GM18858 (cell line): ENCODE results near the gene ANKRD11.
"Not testable (repeated sequence)": the region's sequence is repeated elsewhere in the genome, so short reads cannot be mapped to it uniquely, and the experiment has no call there.

Experiments
- ATAC-seq: cut with Tn5 transposase; IDR thresholded peaks from one replicate; pipeline ENCODE4 v1.9.1; 2021; ENCODE audit not compliant: unreplicated experiment

ANKRD11 gene

DNA sequence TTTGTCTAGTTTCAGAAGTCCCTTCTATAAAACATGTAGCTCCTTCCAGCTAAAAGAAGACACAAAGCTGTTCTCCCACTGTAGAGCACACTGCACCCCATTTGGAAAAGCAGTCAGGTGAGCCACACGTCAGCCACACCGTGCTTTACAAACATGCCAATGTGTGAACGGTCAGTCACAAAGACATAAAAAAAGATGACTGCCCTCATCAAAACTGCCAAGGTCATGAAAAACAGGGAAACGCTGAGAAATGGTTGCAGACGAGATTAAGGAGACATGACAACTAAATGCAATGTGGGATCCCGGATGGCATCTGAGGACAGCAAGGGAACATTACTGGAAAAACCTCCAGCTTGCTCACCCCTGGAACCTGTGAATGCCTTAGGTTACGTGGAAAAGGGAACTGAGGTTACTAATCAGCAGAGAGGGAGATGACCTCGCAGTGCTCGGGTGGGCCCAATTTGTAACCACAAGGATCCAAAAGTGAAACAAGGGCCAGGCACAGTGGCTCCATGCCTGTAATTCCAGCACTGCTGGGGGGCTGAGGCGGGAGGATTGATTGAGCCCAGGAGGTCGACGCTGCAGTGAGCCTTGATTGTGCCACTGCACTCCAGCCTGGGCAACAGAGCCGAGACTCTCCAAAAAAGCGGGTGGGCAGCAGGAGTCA is 8.1 kb downstream of the ANKRD11 start:
- no peak for ATAC-seq

DNA sequence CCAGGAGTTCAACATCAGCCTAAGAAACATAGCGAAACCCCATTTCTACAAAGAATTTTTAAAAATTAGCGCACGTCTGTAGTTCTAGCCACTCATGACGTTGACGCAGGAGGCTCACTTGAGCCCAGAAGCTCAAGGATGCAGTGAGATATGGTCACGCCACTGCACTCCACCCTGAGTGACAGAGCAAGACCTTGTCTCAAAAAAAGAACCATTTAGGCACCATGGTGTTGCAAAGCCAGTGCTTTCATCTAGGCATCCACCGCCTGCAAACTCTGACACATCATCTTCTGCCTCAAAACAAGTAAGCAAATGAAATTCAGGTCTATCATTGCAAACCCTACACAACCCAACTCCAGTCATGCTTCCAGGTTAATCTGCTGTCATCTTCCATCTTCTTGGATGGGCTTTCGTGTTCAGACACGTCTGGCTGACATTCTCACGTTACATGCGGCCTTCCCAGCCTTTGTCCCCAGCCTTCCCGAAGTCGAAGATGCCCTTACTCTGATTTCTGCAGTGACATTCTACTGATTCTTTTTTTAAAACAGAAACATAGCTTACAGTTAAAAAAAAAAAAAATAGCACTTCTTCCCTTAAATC is 8.9 kb downstream of the ANKRD11 start:
- no peak for ATAC-seq

DNA sequence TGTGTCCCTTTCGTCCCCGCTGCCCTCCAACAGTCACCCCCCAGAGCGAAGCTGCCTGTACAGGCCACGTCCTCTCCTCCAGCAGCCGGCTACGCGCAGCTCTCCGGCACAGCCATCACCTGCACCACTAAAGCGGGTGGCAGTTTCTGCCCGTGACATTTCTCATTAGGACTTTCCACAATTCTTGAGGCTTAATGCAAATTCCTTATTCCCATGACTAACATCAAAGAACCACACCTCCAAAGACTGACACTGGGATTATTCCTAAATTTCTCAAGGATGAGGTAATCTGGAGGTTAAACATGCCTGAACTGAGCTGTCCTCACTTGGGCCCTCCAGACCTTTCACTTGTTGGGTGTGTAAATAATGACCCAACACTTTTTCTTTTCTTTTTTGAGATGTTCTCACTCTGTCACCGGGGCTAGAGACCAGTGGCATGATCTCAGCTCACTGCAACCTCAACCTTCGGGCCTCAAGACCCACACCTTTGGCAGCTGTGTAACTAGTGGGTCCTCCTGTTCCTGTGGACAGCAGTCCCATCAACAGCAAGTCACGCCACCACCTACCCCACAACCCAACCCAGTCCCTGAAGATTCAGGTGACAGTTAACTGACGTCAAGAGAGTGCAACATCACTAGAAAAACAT is 11.7 kb downstream of the ANKRD11 start:
- ATAC-seq = no peak

DNA sequence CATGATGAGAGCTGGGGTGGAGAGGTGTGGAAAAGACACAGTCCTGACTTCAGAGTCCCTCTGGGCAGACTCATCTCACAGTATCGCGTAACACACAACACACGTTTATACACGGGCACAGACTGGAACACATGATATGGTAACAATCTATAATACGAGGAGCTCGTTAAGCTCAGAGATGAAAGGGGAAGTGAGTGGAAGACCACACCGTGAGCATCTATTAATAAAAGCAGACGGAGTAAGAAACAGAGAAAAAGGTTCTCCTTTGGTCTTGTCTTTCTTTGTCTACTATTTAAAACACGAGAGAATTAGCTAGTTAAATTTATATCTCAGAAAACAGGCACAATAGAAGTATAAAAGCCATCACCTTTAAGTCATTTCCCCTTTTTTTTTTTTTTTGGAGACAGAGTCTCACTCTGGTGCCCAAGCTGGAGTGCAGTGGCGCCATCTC is 13.5 kb downstream of the ANKRD11 start:
- ATAC-seq = peak; percentile 54

DNA sequence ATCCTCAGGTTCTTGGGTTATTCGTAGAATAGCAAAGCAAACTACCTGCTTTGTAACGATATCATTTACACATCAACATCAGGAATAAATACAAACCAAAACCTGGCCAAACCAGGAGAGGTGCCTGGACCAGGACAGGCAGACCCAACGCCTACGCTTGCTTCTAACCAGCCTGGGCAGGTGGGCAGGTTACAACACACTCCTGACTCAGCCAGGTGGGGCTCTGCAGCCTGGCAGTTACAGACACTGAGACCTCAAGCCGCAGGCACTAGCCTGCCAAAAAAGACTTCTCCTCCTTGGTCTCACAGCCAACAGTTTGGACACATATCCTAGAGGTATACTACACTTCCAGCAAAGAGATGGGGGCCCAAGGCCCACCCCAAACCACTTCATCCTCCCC is 14.0 kb downstream of the ANKRD11 start:
- ATAC-seq = peak; percentile 6

DNA sequence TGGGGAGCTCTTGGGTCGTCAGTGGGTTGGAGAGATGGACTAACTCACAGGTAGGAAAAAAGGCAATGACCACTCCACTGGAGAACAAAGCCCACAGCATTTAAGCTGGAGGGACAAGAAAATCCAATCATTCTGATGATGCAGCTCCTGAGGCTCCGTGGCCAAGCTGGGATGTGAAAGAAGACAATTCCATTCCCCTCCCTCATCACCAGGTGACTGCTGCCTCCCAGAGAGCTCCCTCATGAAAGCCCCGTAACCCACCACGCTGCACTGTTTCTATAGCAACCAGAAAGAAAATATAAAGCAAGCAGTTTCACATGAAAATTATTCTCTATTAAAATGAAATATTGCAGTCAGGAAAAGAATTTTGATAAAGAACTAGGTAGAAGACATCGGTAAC is 15.2 kb downstream of the ANKRD11 start:
- no peak for ATAC-seq

DNA sequence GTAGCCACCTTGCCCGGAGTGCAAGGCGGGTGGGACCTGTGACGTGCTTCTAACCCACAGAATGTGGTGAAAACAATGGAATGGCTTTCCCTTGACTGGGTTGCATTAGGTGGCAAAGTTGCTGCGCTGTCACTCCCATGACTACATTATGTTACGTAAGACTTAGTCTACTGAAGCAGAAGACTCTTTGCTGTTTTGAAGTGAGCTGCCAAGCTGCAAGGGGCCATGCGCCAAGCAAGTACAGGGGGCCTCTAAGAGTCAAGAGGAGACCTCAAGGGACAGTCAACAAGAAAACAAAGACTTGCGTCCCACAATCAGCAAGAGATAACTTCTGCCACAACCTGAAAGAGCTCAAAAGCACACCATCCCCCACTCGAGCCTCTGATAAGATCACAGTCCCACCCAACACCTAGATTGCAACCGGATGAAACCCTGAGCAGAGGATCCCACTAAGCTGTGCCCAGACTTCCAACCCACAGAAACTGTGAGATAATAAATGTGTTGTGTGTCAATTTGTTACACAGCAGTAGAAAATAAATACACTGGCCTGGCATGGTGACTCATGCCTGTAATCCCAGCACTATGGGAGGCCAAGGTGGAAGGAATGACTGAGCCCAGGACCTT is 16.5 kb downstream of the ANKRD11 start:
- ATAC-seq = no peak

DNA sequence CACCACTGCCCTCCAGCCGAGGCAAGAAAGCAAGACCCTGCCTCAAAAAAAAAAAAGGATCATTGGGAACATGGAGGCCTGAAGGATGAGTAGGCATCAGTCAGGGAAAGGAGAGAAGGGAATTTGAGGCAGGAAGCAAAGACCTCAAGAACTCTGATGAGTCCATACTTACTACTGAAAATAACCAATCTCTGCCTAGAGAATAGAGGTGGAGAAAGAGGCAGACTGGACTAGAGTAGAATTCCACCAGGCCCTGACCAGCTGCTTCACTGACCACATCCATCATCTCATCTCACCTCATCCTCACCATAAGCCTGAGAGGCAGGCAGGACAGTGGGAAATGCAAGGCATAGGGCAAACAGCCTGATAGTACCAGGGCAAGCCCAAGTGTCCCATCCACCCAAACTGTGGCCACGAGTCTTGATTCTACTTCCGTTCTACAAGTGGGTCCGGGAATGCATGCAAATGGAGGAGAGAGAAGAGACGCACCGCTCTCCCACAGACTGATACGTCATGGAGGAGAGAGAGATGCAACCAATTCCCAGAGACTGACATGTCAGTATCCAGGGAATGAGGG is 17.1 kb downstream of the ANKRD11 start:
- ATAC-seq = no peak

DNA sequence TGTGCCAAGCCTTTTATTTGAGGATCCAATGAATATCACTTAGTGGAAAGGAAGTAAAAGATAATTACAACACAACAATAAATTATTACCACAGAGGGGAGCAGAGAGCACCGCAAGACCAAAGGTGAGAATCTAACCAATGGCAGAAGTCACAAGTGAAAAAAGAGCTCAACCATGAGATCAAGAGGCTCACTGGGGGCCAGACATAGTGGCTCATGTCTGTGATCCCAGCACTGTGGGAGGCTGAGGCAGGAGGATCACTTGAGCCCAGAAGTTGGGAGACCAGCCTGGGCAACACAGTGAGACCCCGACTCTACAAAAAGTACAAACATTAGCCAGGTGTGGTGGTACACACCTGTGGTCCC is 17.7 kb downstream of the ANKRD11 start:
- no peak for ATAC-seq

DNA sequence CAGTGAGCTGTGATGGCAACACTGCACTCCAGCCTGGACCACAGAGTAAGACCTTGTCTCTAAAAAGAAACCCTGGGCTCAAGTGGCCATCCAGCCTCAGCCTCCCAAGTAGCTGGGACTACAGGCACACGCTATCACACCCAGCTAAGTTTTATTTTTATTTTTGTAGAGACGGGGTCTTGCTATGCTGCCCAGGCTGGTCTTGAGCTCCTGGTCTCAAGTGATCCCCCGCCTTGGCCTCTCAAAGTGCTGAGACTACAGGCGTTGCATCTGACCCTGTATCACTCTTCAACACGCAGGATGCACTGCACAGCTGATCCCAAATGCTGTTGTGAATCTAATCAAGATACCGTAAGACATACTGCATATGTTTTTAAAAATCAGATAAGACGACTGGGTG is 23.0 kb downstream of the ANKRD11 start:
- no peak for ATAC-seq

DNA sequence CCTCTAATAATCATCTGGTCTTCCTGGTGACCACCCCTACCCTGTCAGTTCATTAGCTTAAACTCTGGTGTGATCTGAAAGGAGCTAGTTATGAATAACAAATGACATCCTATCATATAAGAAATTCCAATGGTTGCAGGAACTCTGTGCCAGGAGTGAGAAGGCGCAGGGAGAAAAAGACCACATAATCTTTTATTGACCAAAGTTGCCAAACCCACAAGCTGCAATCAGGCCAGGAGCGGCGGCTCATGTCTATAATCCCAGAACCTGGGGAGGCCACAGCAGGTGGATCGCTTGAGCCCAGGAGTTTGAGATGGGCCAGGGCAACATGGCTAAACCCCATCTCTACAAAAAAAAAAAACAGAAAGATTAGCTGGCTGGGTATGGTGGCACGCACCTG is 23.4 kb downstream of the ANKRD11 start:
- ATAC-seq = no peak

DNA sequence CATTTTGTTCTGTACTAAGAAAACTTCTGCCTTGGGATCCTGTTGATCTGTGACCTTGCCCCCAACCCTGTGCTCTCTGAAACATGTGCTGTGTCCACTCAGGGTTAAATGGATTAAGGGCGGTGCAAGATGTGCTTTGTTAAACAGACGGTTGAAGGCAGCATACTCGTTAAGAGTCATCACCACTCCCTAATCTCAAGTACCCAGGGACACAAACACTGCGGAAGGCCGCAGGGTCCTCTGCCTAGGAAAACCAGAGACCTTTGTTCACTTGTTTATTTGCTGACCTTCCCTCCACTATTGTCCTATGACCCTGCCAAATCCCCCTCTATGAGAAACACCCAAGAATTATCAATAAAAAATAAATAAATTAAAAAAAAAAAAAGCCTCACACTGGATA is 27.0 kb downstream of the ANKRD11 start:
- ATAC-seq = not testable (repeated sequence)

DNA sequence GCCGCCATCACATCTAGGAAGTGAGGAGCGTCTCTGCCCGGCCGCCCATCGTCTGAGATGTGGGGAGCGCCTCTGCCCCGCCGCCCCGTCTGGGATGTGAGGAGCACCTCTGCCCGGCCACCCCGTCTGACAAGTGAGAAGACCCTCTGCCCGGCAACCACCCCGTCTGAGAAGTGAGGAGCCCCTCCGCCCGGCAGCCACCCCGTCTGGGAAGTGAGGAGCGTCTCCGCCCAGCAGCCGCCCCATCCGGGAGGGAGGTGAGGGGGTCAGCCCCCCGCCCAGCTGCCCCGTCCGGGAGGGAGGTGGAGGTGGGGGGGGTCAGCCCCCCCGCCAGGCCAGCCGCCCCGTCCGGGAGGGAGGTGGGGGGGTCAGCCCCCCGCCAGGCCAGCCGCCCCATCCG is 27.7 kb downstream of the ANKRD11 start:
- ATAC-seq = not testable (repeated sequence)

DNA sequence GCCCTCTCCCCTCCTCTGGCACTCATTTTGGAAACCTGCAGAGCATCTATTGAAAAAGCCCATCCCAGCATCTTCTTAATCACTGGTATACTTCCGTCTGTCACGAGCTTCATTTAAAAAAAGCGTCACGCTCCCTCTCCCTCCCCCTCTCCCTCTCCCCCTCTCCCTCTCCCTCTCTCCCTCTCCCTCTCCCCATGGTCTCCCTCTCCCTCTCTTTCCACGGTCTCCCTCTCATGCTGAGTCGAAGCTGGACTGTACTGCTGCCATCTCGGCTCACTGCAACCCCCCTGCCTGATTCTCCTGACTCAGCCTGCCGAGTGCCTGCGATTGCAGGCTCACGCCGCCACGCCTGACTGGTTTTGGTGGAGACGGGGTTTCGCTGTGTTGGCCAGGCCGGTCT is 28.5 kb downstream of the ANKRD11 start:
- ATAC-seq = not testable (repeated sequence)

DNA sequence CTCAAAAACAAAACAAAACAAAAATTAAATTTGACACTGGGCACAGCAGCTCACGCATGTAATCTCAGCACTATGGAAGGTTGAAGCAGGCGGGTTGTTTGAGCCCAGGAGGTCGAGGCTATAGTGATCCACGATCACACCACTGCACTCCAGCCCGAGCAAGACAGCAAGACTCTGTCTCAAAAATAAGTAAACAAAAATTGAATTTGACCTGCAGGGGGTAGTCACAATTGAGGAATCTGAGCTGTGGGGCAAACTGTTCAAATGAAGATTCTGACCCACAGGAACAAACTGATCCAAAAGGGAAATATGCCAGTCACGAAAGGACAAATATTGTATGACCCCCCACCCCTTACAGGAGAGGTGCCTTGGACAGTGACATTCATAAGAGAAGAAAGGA is 29.8 kb downstream of the ANKRD11 start:
- no peak for ATAC-seq

DNA sequence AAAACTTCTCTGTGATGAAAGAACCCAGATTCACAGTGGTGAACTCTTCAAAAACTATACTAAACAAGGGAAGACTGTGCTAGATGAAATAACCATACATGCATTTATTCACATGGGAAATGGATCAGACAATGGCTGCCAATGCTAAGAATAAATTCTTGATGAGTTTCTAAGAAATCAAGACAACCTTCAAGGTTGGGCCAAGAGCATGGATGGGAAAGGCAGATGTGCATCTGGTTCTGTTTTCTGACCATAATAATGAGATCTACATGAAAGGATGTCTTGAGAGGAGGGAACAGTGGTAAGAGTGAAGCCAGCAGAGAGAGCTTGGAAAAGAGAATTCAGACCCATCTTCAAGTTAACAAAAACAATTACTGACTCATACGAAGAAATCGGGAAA is 31.4 kb downstream of the ANKRD11 start:
- ATAC-seq = no peak

DNA sequence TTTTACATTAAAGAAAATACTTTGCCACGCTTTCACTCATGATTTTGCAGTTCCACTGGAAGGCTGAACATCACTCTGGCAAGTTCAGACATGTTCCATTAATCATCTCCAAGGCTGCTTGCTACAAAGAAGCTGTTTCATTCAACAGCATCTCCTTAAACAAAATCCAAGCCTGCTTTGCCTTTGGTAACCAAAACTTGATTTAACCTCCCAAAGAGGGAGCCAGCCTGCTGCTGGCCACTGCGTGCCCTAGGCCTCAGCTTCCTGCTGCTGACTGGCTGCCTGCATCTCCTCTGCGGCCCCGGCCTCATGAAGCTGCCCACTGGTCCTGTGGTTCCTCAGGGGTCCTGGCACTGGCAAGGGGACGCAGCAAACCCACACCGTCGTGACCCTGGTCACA is 31.8 kb downstream of the ANKRD11 start:
- ATAC-seq = no peak

DNA sequence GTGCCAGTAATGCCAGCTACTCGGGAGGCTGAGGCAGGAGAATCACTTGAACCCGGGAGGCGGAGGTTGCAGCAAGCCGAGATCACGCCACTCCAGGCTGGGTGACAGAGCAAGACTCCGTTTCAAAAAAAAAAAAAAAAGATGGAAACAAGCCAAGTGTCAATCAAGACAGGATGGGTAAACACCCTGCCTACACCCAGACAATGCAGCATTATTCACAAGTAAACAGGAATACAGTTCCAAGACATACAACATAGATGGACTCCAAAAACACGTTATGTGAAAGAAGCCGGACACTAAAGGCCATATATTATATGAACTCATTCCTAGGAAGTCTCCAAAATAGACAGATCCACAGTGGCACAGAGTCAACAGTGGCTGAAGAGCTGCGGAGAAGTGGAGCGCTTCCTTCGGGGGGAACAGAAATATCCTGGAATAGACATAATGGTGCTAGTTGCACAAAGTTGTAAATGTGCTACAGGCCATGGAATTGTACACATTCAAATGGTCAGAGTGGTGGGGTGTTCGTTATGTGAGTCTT is 33.9 kb downstream of the ANKRD11 start:
- ATAC-seq = no peak

DNA sequence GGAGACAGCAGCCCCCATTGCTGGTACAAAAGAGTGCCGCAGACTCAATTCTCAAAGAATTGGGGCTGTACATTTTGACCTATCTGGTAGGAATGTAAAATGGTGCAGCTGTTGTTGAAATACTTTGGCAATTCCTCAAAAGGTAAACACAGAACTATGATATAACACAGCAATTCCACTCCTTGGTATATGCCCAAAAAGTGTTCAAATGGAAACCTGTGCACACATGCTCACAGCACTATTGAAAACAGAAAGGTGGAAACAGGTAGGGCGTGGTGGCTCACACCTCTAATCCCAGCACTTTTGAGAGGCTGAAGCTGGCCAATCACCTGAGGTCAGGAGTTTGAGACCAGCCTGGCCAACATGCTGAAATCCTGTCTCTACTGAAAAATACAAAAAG is 34.7 kb downstream of the ANKRD11 start:
- ATAC-seq = no peak

DNA sequence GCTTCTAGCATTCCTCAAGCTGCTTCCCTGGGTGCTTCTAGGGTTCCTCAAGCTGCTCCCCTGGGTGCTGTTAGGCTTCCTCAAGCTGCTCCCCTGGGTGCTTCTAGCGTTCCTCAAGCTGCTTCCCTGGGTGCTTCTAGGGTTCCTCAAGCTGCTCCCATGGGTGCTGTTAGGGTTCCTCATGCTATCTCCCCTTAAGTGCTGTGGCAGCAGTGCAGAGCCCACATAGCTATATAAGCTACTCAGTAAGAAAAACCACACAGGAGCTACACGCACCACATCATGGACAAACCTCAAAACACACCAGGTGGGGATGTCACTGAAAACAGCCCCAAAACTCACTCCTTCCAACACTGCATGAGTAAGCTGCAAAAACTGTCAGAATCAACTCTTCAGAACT is 35.2 kb downstream of the ANKRD11 start:
- no peak for ATAC-seq

DNA sequence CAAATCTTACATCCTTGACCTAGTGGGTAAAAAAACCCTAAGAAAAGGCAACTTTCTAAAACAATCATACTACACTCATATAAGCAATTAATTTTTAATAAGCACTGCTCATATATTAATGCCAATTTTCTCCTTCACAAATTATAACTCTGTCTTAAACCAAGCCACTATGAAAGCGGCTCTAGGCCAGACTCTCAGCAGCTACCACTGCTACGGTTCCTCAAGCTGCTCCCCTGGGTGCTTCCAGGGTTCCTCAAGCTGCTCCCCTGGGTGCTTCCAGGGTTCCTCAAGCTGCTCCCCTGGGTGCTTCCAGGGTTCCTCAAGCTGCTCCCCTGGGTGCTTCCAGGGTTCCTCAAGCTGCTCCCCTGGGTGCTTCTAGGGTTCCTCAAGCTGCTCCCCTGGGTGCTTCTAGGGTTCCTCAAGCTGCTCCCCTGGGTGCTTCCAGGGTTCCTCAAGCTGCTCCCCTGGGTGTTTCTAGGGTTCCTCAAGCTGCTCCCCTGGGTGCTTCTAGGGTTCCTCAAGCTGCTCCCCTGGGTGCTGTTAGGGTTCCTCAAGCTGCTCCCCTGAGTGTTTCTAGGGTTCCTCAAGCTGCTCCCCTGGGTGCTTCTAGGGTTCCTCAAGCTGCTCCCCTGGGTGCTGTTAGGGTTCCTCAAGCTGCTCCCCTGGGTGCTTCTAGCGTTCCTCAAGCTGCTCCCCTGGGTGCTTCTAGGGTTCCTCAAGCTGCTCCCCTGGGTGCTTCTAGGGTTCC is 35.8 kb downstream of the ANKRD11 start:
- ATAC-seq = not testable (repeated sequence)
